Mesenchymal stem cell (in vitro differentiated cells and primary cell): Measurements from ENCODE around the gene MNAT1.

Experiments used
- DNase-seq: peaks from one replicate; pipeline ENCODE4 v3.0.0-alpha.2; 2013
- H2AFZ ChIP-seq: one replicate; pipeline ENCODE4 v1.6.1; 2013; ENCODE audit warnings: low read depth, mild to moderate bottlenecking, control low read depth, inconsistent platforms, low read length, moderate library complexity
- H2AK5ac ChIP-seq: 2 replicates; pipeline ENCODE4 v1.6.1; 2013; ENCODE audit warnings: low read length, moderate library complexity, mild to moderate bottlenecking, inconsistent platforms; ENCODE audit not compliant: severe bottlenecking
- H2BK120ac ChIP-seq: one replicate; pipeline ENCODE4 v1.6.1; 2013; ENCODE audit warnings: low read depth, mild to moderate bottlenecking, inconsistent platforms, low read length, moderate library complexity
- H2BK12ac ChIP-seq, 2 experiments: one replicate each; pipeline ENCODE4 v1.6.1; 2013; ENCODE audit warnings: inconsistent platforms in 2 of 2, low read length in 2 of 2, mild to moderate bottlenecking in 2 of 2, moderate library complexity in 2 of 2, control low read depth in 1 of 2
- H2BK15ac ChIP-seq: one replicate; pipeline ENCODE4 v1.6.1; 2013; ENCODE audit warnings: mild to moderate bottlenecking, low read depth, inconsistent platforms; ENCODE audit not compliant: poor library complexity, severe bottlenecking
- H2BK5ac ChIP-seq: 2 replicates; pipeline ENCODE4 v1.6.1; 2013; ENCODE audit warnings: low read depth, mild to moderate bottlenecking, low read length, control low read depth, inconsistent platforms; ENCODE audit not compliant: poor library complexity, severe bottlenecking
- H3K14ac ChIP-seq, 2 experiments: one replicate each; pipeline ENCODE4 v1.6.1; 2013; ENCODE audit warnings: inconsistent platforms in 2 of 2, low read length in 2 of 2, control low read depth in 1 of 2, mild to moderate bottlenecking in 1 of 2, moderate library complexity in 1 of 2
- H3K18ac ChIP-seq, 2 experiments: one replicate each; pipeline ENCODE4 v1.6.1; 2013; ENCODE audit warnings: inconsistent platforms in 2 of 2, low read length in 2 of 2, control low read depth in 1 of 2, low read depth in 1 of 2, mild to moderate bottlenecking in 1 of 2
- H3K23ac ChIP-seq, 2 experiments: one replicate each; pipeline ENCODE4 v1.6.1; 2013; ENCODE audit warnings: inconsistent platforms in 2 of 2, low read length in 2 of 2, mild to moderate bottlenecking in 2 of 2, moderate library complexity in 2 of 2, control low read depth in 1 of 2
- H3K27ac ChIP-seq: 2 replicates; pipeline ENCODE4 v1.5.1; 2013; ENCODE audit warnings: mild to moderate bottlenecking, moderate library complexity, low read length, control low read depth, inconsistent platforms; ENCODE audit not compliant: poor library complexity, severe bottlenecking
- H3K27me3 ChIP-seq, 2 experiments: 2 replicates each; pipeline versions ENCODE4 v1.6.1 to v1.7.0; 2013; ENCODE audit warnings: low read length in 2 of 2, mild to moderate bottlenecking in 2 of 2, moderate library complexity in 2 of 2, control low read depth in 1 of 2, inconsistent platforms in 1 of 2; ENCODE audit not compliant: control insufficient read depth in 1 of 2, insufficient read depth in 1 of 2
- H3K36me3 ChIP-seq, 2 experiments: 2 replicates each; pipeline versions ENCODE4 v1.6.1 to v1.7.0; 2013; ENCODE audit warnings: low read length in 2 of 2, control low read depth in 1 of 2, inconsistent platforms in 1 of 2, low read depth in 1 of 2, mild to moderate bottlenecking in 1 of 2; ENCODE audit not compliant: insufficient read depth in 2 of 2, control insufficient read depth in 1 of 2
- H3K4ac ChIP-seq, 2 experiments: one replicate each; pipeline ENCODE4 v1.6.1; 2013; ENCODE audit warnings: inconsistent platforms in 2 of 2, low read length in 2 of 2, mild to moderate bottlenecking in 2 of 2, moderate library complexity in 2 of 2, control low read depth in 1 of 2, low read depth in 1 of 2
- H3K4me1 ChIP-seq: 2 replicates; pipeline ENCODE4 v1.6.1; 2013; ENCODE audit warnings: low read depth, low read length, control low read depth; ENCODE audit not compliant: control insufficient read depth, insufficient read depth
- H3K4me2 ChIP-seq: 2 replicates; pipeline ENCODE4 v1.6.1; 2013; ENCODE audit warnings: low read length, mild to moderate bottlenecking, inconsistent platforms; ENCODE audit not compliant: poor library complexity, severe bottlenecking
- H3K4me3 ChIP-seq, 2 experiments: 2 replicates each; pipeline versions ENCODE4 v1.5.1 to v1.7.0; 2013; ENCODE audit warnings: low read length in 2 of 2, mild to moderate bottlenecking in 2 of 2, control low read depth in 1 of 2, low read depth in 1 of 2; ENCODE audit not compliant: insufficient read depth in 1 of 2
- H3K79me1 ChIP-seq: replicated peaks from 2 replicates; pipeline ENCODE4 v1.6.1; 2013; ENCODE audit warnings: mild to moderate bottlenecking, control low read depth, low read length, inconsistent platforms; ENCODE audit not compliant: poor library complexity, severe bottlenecking
- H3K9ac ChIP-seq: 2 replicates; pipeline ENCODE4 v1.7.0; 2013; ENCODE audit warnings: mild to moderate bottlenecking, low read length, moderate library complexity
- H3K9me3 ChIP-seq: 2 replicates; pipeline ENCODE4 v1.7.0; 2013; ENCODE audit warnings: mild to moderate bottlenecking, low read length; ENCODE audit not compliant: control insufficient read depth
- H4K8ac ChIP-seq: one replicate; pipeline ENCODE4 v1.6.1; 2013; ENCODE audit warnings: inconsistent platforms, mild to moderate bottlenecking, low read length, moderate library complexity
- H4K91ac ChIP-seq: one replicate; pipeline ENCODE4 v1.6.1; 2013; ENCODE audit warnings: mild to moderate bottlenecking, low read length, inconsistent platforms
- WGBS: methylation state at CpG from one replicate; pipeline ENCODE4 v1.1.7; 2013; ENCODE audit warnings: mixed read lengths; 5-methylcytosine and 5-hydroxymethylcytosine counted together

MNAT1 gene

DNA sequence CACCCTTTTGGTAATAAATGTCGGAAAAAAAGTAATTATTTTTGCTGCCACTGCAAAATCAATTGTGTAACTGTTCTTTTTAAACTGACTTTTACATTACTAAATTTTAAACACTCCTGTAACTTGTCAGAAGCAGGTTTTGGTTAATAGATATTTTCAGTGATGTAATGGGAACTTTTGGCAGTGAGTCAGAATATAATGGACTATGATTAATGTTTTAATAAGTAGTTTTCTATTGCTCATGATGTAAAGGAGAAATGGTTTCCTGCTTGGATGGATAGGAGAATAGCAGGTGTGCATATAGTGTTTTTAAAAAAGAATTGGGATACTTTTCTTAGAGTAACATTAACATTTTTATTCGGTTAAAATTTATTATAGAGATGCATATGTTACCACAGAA lies 187.5 kb downstream of the MNAT1 start:
- H2AFZ ChIP-seq, result no peak overlapping the region
- peaks cover 25% of the 10 kb centered on the region for H3K79me1 ChIP-seq
- no peak overlapping the region for H4K91ac ChIP-seq
- no peak for DNase-seq
- no peak overlapping the region for H3K9ac ChIP-seq
- H3K4me1 ChIP-seq, result no peaks in the 10 kb centered on the region
- no peaks in the 10 kb centered on the region for H3K9me3 ChIP-seq
- H3K4me2 ChIP-seq, result no peak overlapping the region
- H3K4ac ChIP-seq, result no peak overlapping the region
- peaks cover 0 to 9% of the 10 kb centered on the region in 2 experiments for H3K36me3 ChIP-seq
- WGBS, result no CpG with 5 or more reads among the region's 2 CpGs
- no peak overlapping the region for H2BK120ac ChIP-seq
- H3K4me3 ChIP-seq, result no peak overlapping the region
- no peak overlapping the region for H4K8ac ChIP-seq
- H3K23ac ChIP-seq, result no peak overlapping the region
- no peak overlapping the region for H3K27ac ChIP-seq
- H2AK5ac ChIP-seq, result no peak overlapping the region
- no peak overlapping the region for H2BK5ac ChIP-seq
- no peak overlapping the region for H2BK12ac ChIP-seq
- no peak overlapping the region for H3K14ac ChIP-seq
- H3K18ac ChIP-seq, result no peak overlapping the region
- H2BK15ac ChIP-seq, result no peak overlapping the region
- H3K27me3 ChIP-seq, result no peaks in the 10 kb centered on the region

DNA sequence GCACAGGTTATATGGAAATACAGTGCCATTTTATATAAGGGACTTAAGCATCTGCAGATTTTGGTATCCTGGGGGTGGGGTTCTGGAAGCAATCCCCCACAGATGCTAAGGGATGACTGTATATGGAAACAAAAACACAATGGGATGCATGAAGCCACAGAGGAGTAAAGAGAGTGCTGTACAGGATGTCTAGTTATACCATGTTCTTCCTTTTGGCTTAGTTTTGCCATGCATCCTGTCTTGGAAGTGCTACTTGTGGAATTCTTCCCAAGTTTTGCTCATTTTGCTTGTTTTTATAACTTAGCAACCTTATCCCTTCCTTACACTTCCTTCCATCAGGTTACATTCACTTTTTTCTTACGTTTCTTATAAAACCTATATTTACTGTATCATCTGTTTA lies 190.7 kb downstream of the MNAT1 start:
- no CpG with 5 or more reads among the region's 1 CpG for WGBS
- no peak overlapping the region for H2BK15ac ChIP-seq
- no peak overlapping the region for H3K18ac ChIP-seq
- H3K4me1 ChIP-seq, result no peaks in the 10 kb centered on the region
- H4K8ac ChIP-seq, result no peak overlapping the region
- H3K27ac ChIP-seq, result no peak overlapping the region
- H3K4me3 ChIP-seq, result no peak overlapping the region
- H3K4ac ChIP-seq, result no peak overlapping the region
- no peak overlapping the region for H4K91ac ChIP-seq
- no peak overlapping the region for H2BK120ac ChIP-seq
- no peak overlapping the region for H2AK5ac ChIP-seq
- H3K9me3 ChIP-seq, result no peaks in the 10 kb centered on the region
- H2BK12ac ChIP-seq, result no peak overlapping the region
- H3K9ac ChIP-seq, result no peak overlapping the region
- H2AFZ ChIP-seq, result no peak overlapping the region
- H3K27me3 ChIP-seq, result no peaks in the 10 kb centered on the region
- no peaks in the 10 kb centered on the region for H3K36me3 ChIP-seq
- no peak overlapping the region for H3K4me2 ChIP-seq
- no peak overlapping the region for H2BK5ac ChIP-seq
- DNase-seq, result no peak
- H3K23ac ChIP-seq, result no peak overlapping the region
- peaks cover 18% of the 10 kb centered on the region for H3K79me1 ChIP-seq
- no peak overlapping the region for H3K14ac ChIP-seq

DNA sequence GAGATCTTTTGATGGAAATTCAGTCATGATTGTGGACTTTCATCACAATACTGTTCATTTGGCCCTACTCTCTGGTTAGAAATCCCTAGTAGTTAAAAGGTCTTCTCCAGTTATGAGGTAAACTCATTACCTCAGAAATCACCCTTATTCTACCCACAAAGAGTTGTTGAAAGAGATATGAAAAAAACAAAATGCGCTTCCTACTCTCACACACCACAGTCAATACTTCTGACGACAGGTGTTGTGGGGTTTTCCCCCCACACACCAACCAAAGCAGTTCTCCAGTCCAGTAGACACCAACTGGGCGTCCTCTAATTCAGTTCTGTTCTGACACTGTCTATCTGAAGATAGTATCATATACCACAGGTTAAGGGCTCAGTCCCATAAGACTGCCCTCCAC lies 191.4 kb downstream of the MNAT1 start:
- Histone ChIP-seq H3K27me3 (no peaks in the 10 kb centered on the region), H3K4ac (no peak overlapping the region), H2AFZ (no peak overlapping the region), H3K27ac (no peak overlapping the region), H3K9me3 (no peaks in the 10 kb centered on the region), H4K91ac (no peak overlapping the region), H2BK12ac (no peak overlapping the region), H3K23ac (no peak overlapping the region), H3K18ac (no peak overlapping the region), H3K79me1 (peaks cover 21% of the 10 kb centered on the region), H2BK15ac (no peak overlapping the region), H4K8ac (no peak overlapping the region), H3K4me1 (no peaks in the 10 kb centered on the region), H2AK5ac (no peak overlapping the region), H2BK5ac (no peak overlapping the region), H3K14ac (no peak overlapping the region), H3K4me2 (no peak overlapping the region), H2BK120ac (no peak overlapping the region), H3K36me3 (no peaks in the 10 kb centered on the region), H3K4me3 (no peak overlapping the region), H3K9ac (no peak overlapping the region)
- WGBS, result over 99% methylated on average over 3 of the region's 3 CpGs
- no peak for DNase-seq

DNA sequence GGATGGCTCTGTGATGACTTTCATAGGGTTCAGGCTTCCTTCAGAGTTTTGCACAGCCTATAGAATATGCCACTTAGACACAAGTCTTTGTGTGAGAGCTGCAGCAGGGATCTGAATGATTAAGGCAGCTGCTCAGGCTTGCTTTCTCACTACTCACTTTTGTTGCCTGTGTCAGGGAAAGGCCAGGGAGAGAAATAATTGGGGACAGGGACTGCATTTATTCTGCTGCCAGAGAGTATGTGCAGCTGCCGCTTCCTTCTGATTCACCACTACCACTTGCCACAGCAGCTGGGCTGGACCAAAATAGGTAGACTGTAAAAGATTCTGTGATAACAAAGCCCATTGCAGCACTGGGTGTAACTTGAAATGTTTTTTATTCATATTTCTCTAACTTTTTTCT lies 196.7 kb downstream of the MNAT1 start:
- WGBS, result no CpG with 5 or more reads among the region's 1 CpG
- H3K36me3 ChIP-seq, result no peaks in the 10 kb centered on the region
- H3K4me3 ChIP-seq, result no peak overlapping the region
- no peak overlapping the region for H3K9ac ChIP-seq
- no peak overlapping the region for H3K14ac ChIP-seq
- no peaks in the 10 kb centered on the region for H3K4me1 ChIP-seq
- H4K91ac ChIP-seq, result no peak overlapping the region
- no peak overlapping the region for H4K8ac ChIP-seq
- no peak overlapping the region for H2BK15ac ChIP-seq
- no peak overlapping the region for H2AFZ ChIP-seq
- no peak overlapping the region for H2BK120ac ChIP-seq
- no peak overlapping the region for H3K18ac ChIP-seq
- no peak overlapping the region for H2BK12ac ChIP-seq
- H3K9me3 ChIP-seq, result no peaks in the 10 kb centered on the region
- H3K4me2 ChIP-seq, result no peak overlapping the region
- no peak overlapping the region for H3K23ac ChIP-seq
- H3K79me1 ChIP-seq, result peaks cover 23% of the 10 kb centered on the region
- no peak overlapping the region for H3K4ac ChIP-seq
- DNase-seq, result no peak
- H2BK5ac ChIP-seq, result no peak overlapping the region
- no peak overlapping the region for H2AK5ac ChIP-seq
- no peaks in the 10 kb centered on the region for H3K27me3 ChIP-seq
- H3K27ac ChIP-seq, result no peak overlapping the region
